H1 (cell line): ENCODE results near the gene FHIT. TPM values are rescaled to one million over a fixed set of nuclear protein-coding genes. Genes with fewer than 3 reads are reported as not detected.

Experiments
- RAD21 ChIP-seq, 2 experiments: IDR thresholded peaks in 1 of 2; conservative IDR thresholded peaks in 1 of 2; 2 replicates each; pipeline ENCODE4 v1.6.1; 2011; ENCODE audit warnings: low read depth in 2 of 2, low read length in 2 of 2, improper control_type of control experiment in 1 of 2, inconsistent platforms in 1 of 2, mild to moderate bottlenecking in 1 of 2, moderate library complexity in 1 of 2
- SUZ12 ChIP-seq: fragments of 200-600 bp; sonication (generic); IDR thresholded peaks from 2 replicates; pipeline ENCODE4 v1.6.1; 2012; ENCODE audit warnings: mild to moderate bottlenecking, inconsistent platforms, low read length, moderate library complexity, mixed read lengths
- polyA plus RNA-seq, 7 experiments: library from polyadenylated mRNA; depleted of rRNA in 3 of 7; stranded (reverse) in 5 of 7; unstranded in 2 of 7; fragments of >200 nt in 5 of 7; fragments of 200-250 nt in 2 of 7; gene quantifications; 1 replicate in 5 of 7; 2 replicates in 1 of 7; 4 replicates in 1 of 7; pipeline versions ENCODE4 v1.2.1 to v1.2.3, GENCODE V29; 2011 to 2013; ENCODE audit warnings: missing spikeins in 2 of 7, mixed read lengths in 2 of 7
- total RNA-seq: library from RNA; stranded (reverse); fragmentation: NEBNext Ultra II Directional; extraction: Animal tissue kit (Norgen Biotek cat#: 25700); gene quantifications from 2 replicates; pipeline ENCODE4 v1.2.1, GENCODE V29; 2021

FHIT gene
- total and polyA plus RNA-seq, 2 of the 8 experiments (the other 6 are each of a cell fraction or from before 2014, with no cell fraction given) = 1.2 to 3.2 TPM

DNA sequence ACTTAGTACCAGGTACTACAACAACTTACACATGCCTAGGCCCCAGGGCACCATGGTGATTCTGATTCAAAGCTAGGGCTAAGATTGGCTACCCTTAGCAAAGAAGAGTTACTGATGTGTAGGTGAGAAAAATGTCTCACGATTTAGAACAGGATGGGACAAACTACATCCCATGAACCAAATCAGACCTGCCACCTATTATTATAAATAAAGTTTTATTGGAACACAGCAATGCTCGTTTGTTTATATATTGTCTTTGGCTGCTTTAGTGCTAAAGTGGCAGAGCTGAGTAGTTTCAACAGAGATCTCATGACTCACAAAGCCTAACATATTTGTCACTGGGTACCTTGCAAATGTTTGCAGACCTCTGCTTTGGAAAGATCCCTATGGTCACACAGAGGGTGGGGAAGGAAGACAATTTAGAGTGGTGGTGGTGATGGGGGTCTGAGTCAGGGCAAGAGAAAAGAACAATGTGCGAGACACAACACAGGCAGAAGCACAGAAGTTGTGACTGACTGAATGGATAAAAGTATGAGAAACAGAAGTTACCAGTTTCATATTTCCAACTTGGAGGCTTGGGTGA, 1430.8 kb downstream of the FHIT start (continued):
- TF ChIP-seq RAD21 (IDR thresholded peaks at IDR 0.05 in 1 of 2, conservative IDR thresholded peaks at IDR 0.05 in 1 of 2; ENCODE audit: low read depth in 2 of 2, low read length in 2 of 2) (no peak), SUZ12 (no peak)
- TF ChIP-seq, all 59 proteins: peak for 0
